ENCODE results near the gene HAUS5.

GRCh38 chr19:35665604-35666003 is 53.1 kb downstream of the HAUS5 start:
- TF ChIP-seq CTCF (IDR thresholded peaks at IDR 0.05), result no peak
- no peak for TF ChIP-seq POLR2A (IDR thresholded peaks at IDR 0.05)

Data from thyroid gland (tissue), 4 donors.